ENCODE results near the gene PAX8.
"Not testable (repeated sequence)": the region's sequence is repeated elsewhere in the genome, so short reads cannot be mapped to it uniquely, and the experiment has no call there.

DNA sequence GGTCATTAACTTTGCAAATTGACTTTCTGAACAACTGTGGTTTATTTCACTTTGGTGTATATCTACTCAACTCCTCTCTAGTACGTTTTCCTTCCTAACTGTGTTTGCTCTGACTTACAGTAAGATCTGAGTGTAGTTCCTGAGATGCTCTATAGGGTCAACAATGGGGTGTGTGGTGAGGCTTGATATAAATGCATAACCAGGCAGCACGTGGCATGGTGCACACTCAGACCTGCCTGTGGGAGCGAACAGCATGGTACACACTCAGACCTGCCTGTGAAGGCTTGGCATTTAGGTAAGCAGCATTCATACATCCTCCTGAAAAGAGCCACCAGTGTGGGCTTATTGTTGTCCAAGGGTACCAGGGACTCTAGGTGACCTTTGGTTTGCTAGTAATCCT lies 32.5 kb upstream of the PAX8 start:
- TF ChIP-seq, protein P1, sequence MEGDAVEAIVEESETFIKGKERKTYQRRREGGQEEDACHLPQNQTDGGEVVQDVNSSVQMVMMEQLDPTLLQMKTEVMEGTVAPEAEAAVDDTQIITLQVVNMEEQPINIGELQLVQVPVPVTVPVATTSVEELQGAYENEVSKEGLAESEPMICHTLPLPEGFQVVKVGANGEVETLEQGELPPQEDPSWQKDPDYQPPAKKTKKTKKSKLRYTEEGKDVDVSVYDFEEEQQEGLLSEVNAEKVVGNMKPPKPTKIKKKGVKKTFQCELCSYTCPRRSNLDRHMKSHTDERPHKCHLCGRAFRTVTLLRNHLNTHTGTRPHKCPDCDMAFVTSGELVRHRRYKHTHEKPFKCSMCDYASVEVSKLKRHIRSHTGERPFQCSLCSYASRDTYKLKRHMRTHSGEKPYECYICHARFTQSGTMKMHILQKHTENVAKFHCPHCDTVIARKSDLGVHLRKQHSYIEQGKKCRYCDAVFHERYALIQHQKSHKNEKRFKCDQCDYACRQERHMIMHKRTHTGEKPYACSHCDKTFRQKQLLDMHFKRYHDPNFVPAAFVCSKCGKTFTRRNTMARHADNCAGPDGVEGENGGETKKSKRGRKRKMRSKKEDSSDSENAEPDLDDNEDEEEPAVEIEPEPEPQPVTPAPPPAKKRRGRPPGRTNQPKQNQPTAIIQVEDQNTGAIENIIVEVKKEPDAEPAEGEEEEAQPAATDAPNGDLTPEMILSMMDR (IDR thresholded peaks at IDR 0.05), result not testable (repeated sequence)
- not testable (repeated sequence) for TF ChIP-seq POLR2A, EP300 (IDR thresholded peaks at IDR 0.05)

All from gastroesophageal sphincter (tissue), 3 donors.